Gastroesophageal sphincter (tissue), 4 donors: ENCODE results near the gene TBC1D14. TPM values are rescaled to one million over a fixed set of nuclear protein-coding genes. Genes with fewer than 3 reads are reported as not detected.

Source experiments
- ATAC-seq: fragments of 150-250 bp; one replicate; pipeline ENCODE4 v1.9.1; 2016; ENCODE audit warnings: mild to moderate bottlenecking, moderate library complexity
- H3K27ac ChIP-seq, 4 donors: fragments of 200-600 bp; sonication (generic) in 3 of 4; 1 replicate in 3 of 4; 2 replicates in 1 of 4; pipeline ENCODE4 v1.5.1; 2016 to 2019
- H3K27me3 ChIP-seq: fragments of 200-600 bp; sonication (generic); one replicate; pipeline ENCODE4 v1.5.1; 2019
- H3K36me3 ChIP-seq, 2 donors: fragments of 200-600 bp; sonication (generic); one replicate each; pipeline ENCODE4 v1.5.1; 2019; ENCODE audit warnings: control low read depth in 1 of 2
- H3K4me1 ChIP-seq, 3 donors: fragments of 200-600 bp; sonication (generic); 1 replicate in 2 of 3; 2 replicates in 1 of 3; pipeline ENCODE4 v1.5.1; 2016 to 2019; ENCODE audit warnings: control low read depth in 2 of 3
- H3K4me3 ChIP-seq, 2 donors: fragments of 200-600 bp; sonication (generic); one replicate each; pipeline ENCODE4 v1.5.1; 2019; ENCODE audit warnings: mild to moderate bottlenecking in 1 of 2, moderate library complexity in 1 of 2
- H3K9me3 ChIP-seq, 3 donors: fragments of 200-600 bp; sonication (generic); one replicate each; pipeline ENCODE4 v1.5.1; 2017 to 2019; ENCODE audit warnings: control low read depth in 2 of 3
- CTCF ChIP-seq, 4 experiments: fragments of 200-600 bp in 2 of 4; fragments of 450-650 bp in 2 of 4; sonication (generic) in 1 of 4; IDR thresholded peaks; one replicate each; pipeline ENCODE4 v1.5.1; 2017 to 2019; ENCODE audit warnings: antibody characterized with exemption in 4 of 4, mild to moderate bottlenecking in 2 of 4, moderate library complexity in 2 of 4
- EP300 ChIP-seq: sonication (generic); formaldehyde crosslinking; IDR thresholded peaks from one replicate; pipeline ENCODE4 v1.6.1; 2017; ENCODE audit warnings: antibody characterized with exemption, mild to moderate bottlenecking
- POLR2A ChIP-seq, 2 donors: fragments of 450-650 bp; IDR thresholded peaks; one replicate each; pipeline ENCODE4 v1.6.1; 2017; ENCODE audit warnings: antibody characterized with exemption in 2 of 2, mild to moderate bottlenecking in 2 of 2, moderate library complexity in 1 of 2
- POLR2AphosphoS5 ChIP-seq: sonication (generic); formaldehyde crosslinking; IDR thresholded peaks from one replicate; pipeline ENCODE4 v1.6.1; 2017; ENCODE audit warnings: antibody characterized with exemption
- WGBS, 2 donors: methylation state at CpG; one replicate each; pipeline ENCODE4 v1.1.5; 2018; ENCODE audit warnings: low coverage in 1 of 2; 5-methylcytosine and 5-hydroxymethylcytosine counted together
- total RNA-seq, 4 donors: library from RNA; depleted of rRNA; stranded (reverse); fragments of >200 nt; gene quantifications; one replicate each; pipeline ENCODE4 v1.1.0, GENCODE V29; 2016

TBC1D14 gene
- total RNA-seq, 4 donors from 2014 or later, result 42.5 to 54.2 (median 45.0) TPM

GRCh38 chr4:6968496-6968895 is 58.9 kb downstream of the TBC1D14 start:
- Histone ChIP-seq H3K27me3 (no peaks in the 10 kb centered on the region), H3K36me3 (peaks cover 0 to 32% of the 10 kb centered on the region in 2 donors), H3K4me3 (no peak overlapping the region), H3K27ac (no peak overlapping the region), H3K4me1 (peaks cover 0 to 9% (median 0%) of the 10 kb centered on the region in 3 donors), H3K9me3 (no peaks in the 10 kb centered on the region)
- TF ChIP-seq EP300, result no peak
- no peak for ATAC-seq
- 43% methylated on average over 2 of the region's 11 CpGs; no CpG with 5 or more reads in 1 of the 2 donors for WGBS, 2 donors

- H3K27ac ChIP-seq, result no peak overlapping the region
- peaks cover 0 to 32% of the 10 kb centered on the region in 2 donors for H3K36me3 ChIP-seq
- no peak for ATAC-seq
- no peak for TF ChIP-seq POLR2AphosphoS5
- TF ChIP-seq CTCF (IDR thresholded peaks at IDR 0.05), result no peak
- TF ChIP-seq POLR2A (IDR thresholded peaks at IDR 0.05), result no peak
- TF ChIP-seq EP300, result no peak
- H3K27me3 ChIP-seq, result no peaks in the 10 kb centered on the region
- WGBS, 2 donors, result 90 to 94% methylated on average over 7 to 12 of the region's 18 CpGs
- H3K4me3 ChIP-seq, result no peak overlapping the region
- no peaks in the 10 kb centered on the region for H3K9me3 ChIP-seq
- peaks cover 0 to 18% (median 0%) of the 10 kb centered on the region in 3 donors for H3K4me1 ChIP-seq
These were observed 60.5 kb downstream of the TBC1D14 start for GRCh38 chr4:6969826-6970800.

- no peak overlapping the region for H3K4me3 ChIP-seq
- no peaks in the 10 kb centered on the region for H3K27me3 ChIP-seq
- H3K36me3 ChIP-seq, result peaks cover 0 to 32% of the 10 kb centered on the region in 2 donors
- 87% methylated on average over 13 of the region's 16 CpGs for WGBS, 2 donors
- no peak for ATAC-seq
- H3K9me3 ChIP-seq, result no peaks in the 10 kb centered on the region
- peaks cover 0 to 16% (median 0%) of the 10 kb centered on the region in 3 donors for H3K4me1 ChIP-seq
- H3K27ac ChIP-seq, result no peak overlapping the region
- no peak for TF ChIP-seq POLR2A (IDR thresholded peaks at IDR 0.05)
- TF ChIP-seq CTCF (IDR thresholded peaks at IDR 0.05), result no peak
- TF ChIP-seq POLR2AphosphoS5, result no peak
- TF ChIP-seq EP300, result no peak
These were observed 62.1 kb downstream of the TBC1D14 start for GRCh38 chr4:6971536-6972374.

GRCh38 chr4:6972375-6972650 is 62.7 kb downstream of the TBC1D14 start:
- Histone ChIP-seq H3K27me3 (no peaks in the 10 kb centered on the region), H3K9me3 (no peaks in the 10 kb centered on the region), H3K36me3 (peaks cover 0 to 30% of the 10 kb centered on the region in 2 donors), H3K4me3 (no peak overlapping the region), H3K4me1 (peaks cover 0 to 16% (median 0%) of the 10 kb centered on the region in 3 donors), H3K27ac (no peak overlapping the region)
- whole genome bisulfite sequencing, 2 donors, result 96 to 100% methylated on average over 2 to 8 of the region's 8 CpGs
- TF ChIP-seq POLR2A (IDR thresholded peaks at IDR 0.05) (no peak), CTCF (IDR thresholded peaks at IDR 0.05) (no peak), EP300 (no peak), POLR2AphosphoS5 (no peak)
- ATAC-seq, result no peak

- no peak for ATAC-seq
- H3K36me3 ChIP-seq, result peaks cover 0 to 24% of the 10 kb centered on the region in 2 donors
- 83 to 87% methylated on average over 9 of the region's 9 CpGs for WGBS, 2 donors
- H3K9me3 ChIP-seq, result no peaks in the 10 kb centered on the region
- H3K4me3 ChIP-seq, result no peak overlapping the region
- H3K4me1 ChIP-seq, result peaks cover 0 to 16% (median 0%) of the 10 kb centered on the region in 3 donors
- TF ChIP-seq EP300 (no peak), CTCF (IDR thresholded peaks at IDR 0.05) (no peak), POLR2AphosphoS5 (no peak), POLR2A (IDR thresholded peaks at IDR 0.05) (no peak)
- H3K27ac ChIP-seq, result no peak overlapping the region
- no peaks in the 10 kb centered on the region for H3K27me3 ChIP-seq
These were observed 63.3 kb downstream of the TBC1D14 start for GRCh38 chr4:6972911-6973310.
